GM12875 (cell line): ENCODE results near the gene TSSC4.

ENCODE experiments used
- H3K4me3 ChIP-seq: one replicate; pipeline ENCODE4 v1.5.1; 2011; ENCODE audit warnings: low read depth, low read length, control low read depth
- TF ChIP-seq, protein P1 (sequence below): IDR thresholded peaks from 2 replicates; pipeline ENCODE4 v1.5.1; 2011; ENCODE audit warnings: low read depth, mild to moderate bottlenecking, control low read depth, inconsistent platforms, low read length, moderate library complexity, borderline replicate concordance; ENCODE audit not compliant: insufficient read depth

The TSSC4 gene

DNA sequence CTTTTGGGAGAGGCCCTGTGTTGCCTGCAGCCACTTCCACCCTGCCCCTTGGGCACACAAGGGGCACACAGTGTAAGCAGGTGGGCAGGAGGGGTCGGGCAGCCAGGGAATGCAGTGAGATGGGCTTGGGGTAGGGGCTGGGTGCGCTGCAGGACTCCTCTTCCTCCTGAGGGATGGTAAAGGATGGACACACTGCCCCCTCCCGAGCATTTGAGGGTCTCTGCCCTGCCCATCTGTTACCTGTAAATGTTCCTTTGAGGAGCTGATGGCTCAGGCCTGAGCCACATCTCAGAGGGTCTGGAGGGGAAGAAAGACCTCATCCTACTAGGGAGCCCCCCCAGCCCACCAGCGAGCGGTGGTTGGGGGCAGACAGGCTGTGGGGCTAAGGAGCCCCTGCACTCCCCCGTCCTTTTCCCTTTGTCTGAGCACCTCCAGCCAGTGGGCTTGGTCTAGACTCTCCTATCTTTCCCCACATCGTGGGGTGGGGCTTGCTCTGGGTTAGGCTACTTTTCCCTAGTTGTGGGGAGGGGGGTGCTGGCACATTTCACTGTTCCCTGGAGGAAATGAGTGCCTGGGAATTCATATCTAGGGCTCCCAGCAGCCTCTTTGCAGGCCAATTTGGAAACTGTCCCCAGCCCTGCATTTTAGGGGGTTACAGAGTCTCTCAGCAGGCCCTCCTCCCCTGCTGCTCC is 1.7 kb upstream of the TSSC4 start:
- TF ChIP-seq, protein P1, sequence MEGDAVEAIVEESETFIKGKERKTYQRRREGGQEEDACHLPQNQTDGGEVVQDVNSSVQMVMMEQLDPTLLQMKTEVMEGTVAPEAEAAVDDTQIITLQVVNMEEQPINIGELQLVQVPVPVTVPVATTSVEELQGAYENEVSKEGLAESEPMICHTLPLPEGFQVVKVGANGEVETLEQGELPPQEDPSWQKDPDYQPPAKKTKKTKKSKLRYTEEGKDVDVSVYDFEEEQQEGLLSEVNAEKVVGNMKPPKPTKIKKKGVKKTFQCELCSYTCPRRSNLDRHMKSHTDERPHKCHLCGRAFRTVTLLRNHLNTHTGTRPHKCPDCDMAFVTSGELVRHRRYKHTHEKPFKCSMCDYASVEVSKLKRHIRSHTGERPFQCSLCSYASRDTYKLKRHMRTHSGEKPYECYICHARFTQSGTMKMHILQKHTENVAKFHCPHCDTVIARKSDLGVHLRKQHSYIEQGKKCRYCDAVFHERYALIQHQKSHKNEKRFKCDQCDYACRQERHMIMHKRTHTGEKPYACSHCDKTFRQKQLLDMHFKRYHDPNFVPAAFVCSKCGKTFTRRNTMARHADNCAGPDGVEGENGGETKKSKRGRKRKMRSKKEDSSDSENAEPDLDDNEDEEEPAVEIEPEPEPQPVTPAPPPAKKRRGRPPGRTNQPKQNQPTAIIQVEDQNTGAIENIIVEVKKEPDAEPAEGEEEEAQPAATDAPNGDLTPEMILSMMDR = no peak
- H3K4me3 ChIP-seq = no peak overlapping the region

- TF ChIP-seq, protein P1 = no peak
- H3K4me3 ChIP-seq = peak overlapping the region; percentile 82
Observed at GRCh38 chr11:2399488-2400068, 972 bp upstream of the TSSC4 start.

- TF ChIP-seq, protein P1 = no peak
- H3K4me3 ChIP-seq = peak overlapping the region; percentile 100
Observed at GRCh38 chr11:2400762-2401435, 349 bp downstream of the TSSC4 start.

DNA sequence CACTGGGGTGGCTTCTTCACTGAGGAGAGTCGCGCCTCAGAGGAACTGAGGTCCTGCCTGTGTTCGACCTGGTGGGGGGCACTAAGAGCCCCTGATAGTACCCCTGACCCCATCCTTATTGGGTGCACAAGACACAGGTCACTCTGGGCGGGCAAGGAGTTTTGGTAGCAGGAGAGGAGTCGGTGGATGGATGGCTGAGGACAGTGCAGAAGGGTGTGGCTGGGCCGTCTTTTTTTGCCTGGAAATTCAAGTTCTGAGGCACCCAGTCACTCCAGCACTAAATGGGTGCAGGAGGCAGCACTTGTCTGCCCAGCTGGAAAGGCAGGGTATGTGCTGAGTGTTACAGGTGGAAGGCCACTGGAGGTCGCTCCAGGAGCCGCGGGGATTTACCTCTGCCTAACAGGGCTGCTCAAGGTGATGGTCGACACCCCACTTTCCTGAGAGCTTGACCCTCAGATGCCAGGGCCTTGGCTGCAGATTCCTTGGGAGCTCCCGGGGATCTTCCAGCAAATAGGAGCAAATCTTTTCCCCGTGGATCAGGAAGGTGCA is 960 bp downstream of the TSSC4 start:
- TF ChIP-seq, protein P1 = peak; percentile 40; the same call in 1 of the 2 replicates
- peak overlapping the region; percentile 100 for H3K4me3 ChIP-seq

GRCh38 chr11:2402106-2402505 is 1.6 kb downstream of the TSSC4 start:
- no peak overlapping the region for H3K4me3 ChIP-seq
- TF ChIP-seq, protein P1 = no peak

DNA sequence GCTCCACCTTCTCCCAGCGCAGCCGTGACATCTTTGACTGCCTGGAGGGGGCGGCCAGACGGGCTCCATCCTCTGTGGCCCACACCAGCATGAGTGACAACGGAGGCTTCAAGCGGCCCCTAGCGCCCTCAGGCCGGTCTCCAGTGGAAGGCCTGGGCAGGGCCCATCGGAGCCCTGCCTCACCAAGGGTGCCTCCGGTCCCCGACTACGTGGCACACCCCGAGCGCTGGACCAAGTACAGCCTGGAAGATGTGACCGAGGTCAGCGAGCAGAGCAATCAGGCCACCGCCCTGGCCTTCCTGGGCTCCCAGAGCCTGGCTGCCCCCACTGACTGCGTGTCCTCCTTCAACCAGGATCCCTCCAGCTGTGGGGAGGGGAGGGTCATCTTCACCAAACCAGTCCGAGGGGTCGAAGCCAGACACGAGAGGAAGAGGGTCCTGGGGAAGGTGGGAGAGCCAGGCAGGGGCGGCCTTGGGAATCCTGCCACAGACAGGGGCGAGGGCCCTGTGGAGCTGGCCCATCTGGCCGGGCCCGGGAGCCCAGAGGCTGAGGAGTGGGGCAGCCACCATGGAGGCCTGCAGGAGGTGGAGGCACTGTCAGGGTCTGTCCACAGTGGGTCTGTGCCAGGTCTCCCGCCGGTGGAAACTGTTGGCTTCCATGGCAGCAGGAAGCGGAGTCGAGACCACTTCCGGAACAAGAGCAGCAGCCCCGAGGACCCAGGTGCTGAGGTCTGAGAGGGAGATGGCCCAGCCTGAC is 2.5 kb downstream of the TSSC4 start:
- TF ChIP-seq, protein P1 = no peak
- H3K4me3 ChIP-seq = no peak overlapping the region
